K562 (cell line): Measurements from ENCODE around the gene ATP9B. TPM values are rescaled to one million over a fixed set of nuclear protein-coding genes. Genes with fewer than 3 reads are reported as not detected.

ENCODE experiments used
- RFX1 ChIP-seq: fragments of 450-650 bp; IDR thresholded peaks from 2 replicates; pipeline ENCODE4 v1.6.1; 2016; ENCODE audit warnings: mild to moderate bottlenecking, moderate library complexity
- polyA plus RNA-seq, 8 experiments: library from polyadenylated mRNA; depleted of rRNA in 4 of 8; stranded (reverse) in 5 of 8; unstranded in 3 of 8; fragments of >200 nt; fragmentation: Nextera tagmentation in 2 of 8; fragmentation: Illumina TruSeq in 1 of 8; extraction: Ambion mirVana in 2 of 8; extraction: Trizol in 1 of 8; gene quantifications; 2 replicates each; pipeline versions ENCODE4 v1.2.1 to v1.2.3, GENCODE V29; 2011 to 2014; ENCODE audit warnings: inconsistent platforms in 1 of 8, missing spikeins in 1 of 8
- total RNA-seq, 7 experiments: library from RNA; depleted of rRNA in 6 of 7; stranded (reverse); fragments of >200 nt in 6 of 7; fragmentation: Illumina TruSeq in 2 of 7; extraction: Trizol in 2 of 7; gene quantifications; 2 replicates each; pipeline versions ENCODE4 v1.2.1 to v1.2.3, GENCODE V29; 2011 to 2021; ENCODE audit warnings: low replicate concordance in 1 of 7
- TF ChIP-seq, protein P1 (sequence below): fragments of 450-650 bp; IDR thresholded peaks from 2 replicates; pipeline ENCODE4 v1.6.1; 2016; ENCODE audit warnings: mild to moderate bottlenecking, moderate library complexity

Gene ATP9B
- total and polyA plus RNA-seq, 9 of the 15 experiments (the other 6 are each of a cell fraction or from before 2014, with no cell fraction given): 0.66 to 13.2 (median 7.9) TPM

DNA sequence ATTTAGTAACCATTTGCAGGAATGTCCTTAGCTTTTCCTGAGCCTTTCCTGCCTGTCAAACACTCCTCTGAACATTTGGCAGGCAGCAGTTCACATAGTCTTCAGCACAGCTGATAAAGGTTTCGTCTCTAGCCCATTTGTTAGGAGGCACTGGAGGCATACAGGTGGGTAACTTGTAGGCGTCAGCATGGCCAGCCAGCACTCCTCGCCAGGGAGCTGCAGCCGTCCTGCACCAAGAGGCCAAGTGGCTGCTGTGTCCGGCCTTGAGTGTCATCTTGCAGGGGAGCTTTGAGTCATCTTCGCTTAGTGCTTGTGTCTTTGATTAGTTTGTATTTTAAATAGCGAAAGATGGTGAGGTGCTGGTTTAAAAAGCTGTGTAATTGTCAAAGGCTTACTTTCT is 206.3 kb downstream of the ATP9B start (continued):
- TF ChIP-seq, protein P1, sequence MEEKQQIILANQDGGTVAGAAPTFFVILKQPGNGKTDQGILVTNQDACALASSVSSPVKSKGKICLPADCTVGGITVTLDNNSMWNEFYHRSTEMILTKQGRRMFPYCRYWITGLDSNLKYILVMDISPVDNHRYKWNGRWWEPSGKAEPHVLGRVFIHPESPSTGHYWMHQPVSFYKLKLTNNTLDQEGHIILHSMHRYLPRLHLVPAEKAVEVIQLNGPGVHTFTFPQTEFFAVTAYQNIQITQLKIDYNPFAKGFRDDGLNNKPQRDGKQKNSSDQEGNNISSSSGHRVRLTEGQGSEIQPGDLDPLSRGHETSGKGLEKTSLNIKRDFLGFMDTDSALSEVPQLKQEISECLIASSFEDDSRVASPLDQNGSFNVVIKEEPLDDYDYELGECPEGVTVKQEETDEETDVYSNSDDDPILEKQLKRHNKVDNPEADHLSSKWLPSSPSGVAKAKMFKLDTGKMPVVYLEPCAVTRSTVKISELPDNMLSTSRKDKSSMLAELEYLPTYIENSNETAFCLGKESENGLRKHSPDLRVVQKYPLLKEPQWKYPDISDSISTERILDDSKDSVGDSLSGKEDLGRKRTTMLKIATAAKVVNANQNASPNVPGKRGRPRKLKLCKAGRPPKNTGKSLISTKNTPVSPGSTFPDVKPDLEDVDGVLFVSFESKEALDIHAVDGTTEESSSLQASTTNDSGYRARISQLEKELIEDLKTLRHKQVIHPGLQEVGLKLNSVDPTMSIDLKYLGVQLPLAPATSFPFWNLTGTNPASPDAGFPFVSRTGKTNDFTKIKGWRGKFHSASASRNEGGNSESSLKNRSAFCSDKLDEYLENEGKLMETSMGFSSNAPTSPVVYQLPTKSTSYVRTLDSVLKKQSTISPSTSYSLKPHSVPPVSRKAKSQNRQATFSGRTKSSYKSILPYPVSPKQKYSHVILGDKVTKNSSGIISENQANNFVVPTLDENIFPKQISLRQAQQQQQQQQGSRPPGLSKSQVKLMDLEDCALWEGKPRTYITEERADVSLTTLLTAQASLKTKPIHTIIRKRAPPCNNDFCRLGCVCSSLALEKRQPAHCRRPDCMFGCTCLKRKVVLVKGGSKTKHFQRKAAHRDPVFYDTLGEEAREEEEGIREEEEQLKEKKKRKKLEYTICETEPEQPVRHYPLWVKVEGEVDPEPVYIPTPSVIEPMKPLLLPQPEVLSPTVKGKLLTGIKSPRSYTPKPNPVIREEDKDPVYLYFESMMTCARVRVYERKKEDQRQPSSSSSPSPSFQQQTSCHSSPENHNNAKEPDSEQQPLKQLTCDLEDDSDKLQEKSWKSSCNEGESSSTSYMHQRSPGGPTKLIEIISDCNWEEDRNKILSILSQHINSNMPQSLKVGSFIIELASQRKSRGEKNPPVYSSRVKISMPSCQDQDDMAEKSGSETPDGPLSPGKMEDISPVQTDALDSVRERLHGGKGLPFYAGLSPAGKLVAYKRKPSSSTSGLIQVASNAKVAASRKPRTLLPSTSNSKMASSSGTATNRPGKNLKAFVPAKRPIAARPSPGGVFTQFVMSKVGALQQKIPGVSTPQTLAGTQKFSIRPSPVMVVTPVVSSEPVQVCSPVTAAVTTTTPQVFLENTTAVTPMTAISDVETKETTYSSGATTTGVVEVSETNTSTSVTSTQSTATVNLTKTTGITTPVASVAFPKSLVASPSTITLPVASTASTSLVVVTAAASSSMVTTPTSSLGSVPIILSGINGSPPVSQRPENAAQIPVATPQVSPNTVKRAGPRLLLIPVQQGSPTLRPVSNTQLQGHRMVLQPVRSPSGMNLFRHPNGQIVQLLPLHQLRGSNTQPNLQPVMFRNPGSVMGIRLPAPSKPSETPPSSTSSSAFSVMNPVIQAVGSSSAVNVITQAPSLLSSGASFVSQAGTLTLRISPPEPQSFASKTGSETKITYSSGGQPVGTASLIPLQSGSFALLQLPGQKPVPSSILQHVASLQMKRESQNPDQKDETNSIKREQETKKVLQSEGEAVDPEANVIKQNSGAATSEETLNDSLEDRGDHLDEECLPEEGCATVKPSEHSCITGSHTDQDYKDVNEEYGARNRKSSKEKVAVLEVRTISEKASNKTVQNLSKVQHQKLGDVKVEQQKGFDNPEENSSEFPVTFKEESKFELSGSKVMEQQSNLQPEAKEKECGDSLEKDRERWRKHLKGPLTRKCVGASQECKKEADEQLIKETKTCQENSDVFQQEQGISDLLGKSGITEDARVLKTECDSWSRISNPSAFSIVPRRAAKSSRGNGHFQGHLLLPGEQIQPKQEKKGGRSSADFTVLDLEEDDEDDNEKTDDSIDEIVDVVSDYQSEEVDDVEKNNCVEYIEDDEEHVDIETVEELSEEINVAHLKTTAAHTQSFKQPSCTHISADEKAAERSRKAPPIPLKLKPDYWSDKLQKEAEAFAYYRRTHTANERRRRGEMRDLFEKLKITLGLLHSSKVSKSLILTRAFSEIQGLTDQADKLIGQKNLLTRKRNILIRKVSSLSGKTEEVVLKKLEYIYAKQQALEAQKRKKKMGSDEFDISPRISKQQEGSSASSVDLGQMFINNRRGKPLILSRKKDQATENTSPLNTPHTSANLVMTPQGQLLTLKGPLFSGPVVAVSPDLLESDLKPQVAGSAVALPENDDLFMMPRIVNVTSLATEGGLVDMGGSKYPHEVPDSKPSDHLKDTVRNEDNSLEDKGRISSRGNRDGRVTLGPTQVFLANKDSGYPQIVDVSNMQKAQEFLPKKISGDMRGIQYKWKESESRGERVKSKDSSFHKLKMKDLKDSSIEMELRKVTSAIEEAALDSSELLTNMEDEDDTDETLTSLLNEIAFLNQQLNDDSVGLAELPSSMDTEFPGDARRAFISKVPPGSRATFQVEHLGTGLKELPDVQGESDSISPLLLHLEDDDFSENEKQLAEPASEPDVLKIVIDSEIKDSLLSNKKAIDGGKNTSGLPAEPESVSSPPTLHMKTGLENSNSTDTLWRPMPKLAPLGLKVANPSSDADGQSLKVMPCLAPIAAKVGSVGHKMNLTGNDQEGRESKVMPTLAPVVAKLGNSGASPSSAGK: no peak
- TF ChIP-seq RFX1: no peak
